ENCODE data around the gene KCND2. TPM values are rescaled to one million over a fixed set of nuclear protein-coding genes. Genes with fewer than 3 reads are reported as not detected.

KCND2 gene
- total and polyA plus RNA-seq, 2 of the 4 experiments (the other 2 are of a cell fraction): under 0.01 TPM; not detected in 1

DNA sequence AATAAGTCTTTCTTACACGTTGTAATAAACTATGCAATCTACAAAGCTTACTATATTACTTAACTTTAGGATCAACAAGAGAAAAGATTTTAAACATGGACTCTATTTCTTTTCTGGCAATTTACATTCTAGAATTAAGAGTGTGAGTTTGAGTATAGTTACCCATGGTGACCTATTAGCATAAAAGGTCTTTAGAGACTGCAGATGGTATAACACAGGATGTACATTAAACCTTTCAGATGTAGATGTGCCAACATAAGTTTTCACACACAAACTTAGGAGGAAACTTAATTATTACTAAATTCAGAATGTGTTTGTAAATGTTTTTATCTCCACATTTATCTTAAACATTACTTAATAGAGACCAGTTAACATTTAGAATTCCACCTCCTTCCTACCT is 54.1 kb downstream of the KCND2 start:
- Histone ChIP-seq H2AK9ac (replicated peaks; ENCODE audit: low read depth, low read length, poor library complexity) (no peak overlapping the region), H2AFZ (replicated peaks; ENCODE audit: low read length, poor library complexity) (no peak overlapping the region), H2AK5ac (ENCODE audit: low read depth, low read length) (no peak overlapping the region), H3K14ac (replicated peaks; ENCODE audit: low read depth, low read length) (no peak overlapping the region), H3K4me1 (ENCODE audit: control insufficient read depth, insufficient read depth, low read length) (no peaks in the 10 kb centered on the region), H2BK15ac (ENCODE audit: low read depth, low read length) (no peak overlapping the region), H2BK5ac (ENCODE audit: low read depth, low read length, poor library complexity, severe bottlenecking) (no peak overlapping the region), H4K20me1 (ENCODE audit: insufficient read depth, low read length) (no peaks in the 10 kb centered on the region), H4K8ac (ENCODE audit: low read depth in 2 of 2, low read length in 2 of 2) (no peak overlapping the region), H3K27me3 (ENCODE audit: control insufficient read depth, insufficient read depth, low read length) (no peaks in the 10 kb centered on the region), H2BK20ac (ENCODE audit: low read depth, low read length) (no peak overlapping the region), H3K23ac (ENCODE audit: low read depth, low read length) (no peak overlapping the region), H3K56ac (ENCODE audit: extremely low read depth, insufficient read depth, low read length) (no peak overlapping the region), H3K18ac (ENCODE audit: low read depth, low read length) (no peak overlapping the region), H3K36me3 (ENCODE audit: control insufficient read depth, insufficient read depth, low read length) (no peaks in the 10 kb centered on the region), H4K5ac (ENCODE audit: low read depth, low read length) (no peak overlapping the region), H2BK120ac (ENCODE audit: low read depth, low read length) (no peak overlapping the region), H3K27ac (ENCODE audit: insufficient read depth, low read length) (no peak overlapping the region), H3K4me3 (ENCODE audit: insufficient read depth, low read depth, low read length) (no peak overlapping the region), H3K4me2 (ENCODE audit: low read depth, low read length) (no peak overlapping the region), H3K9ac (ENCODE audit: low read depth, low read length) (no peak overlapping the region), H4K91ac (ENCODE audit: insufficient read depth, low read depth, low read length) (no peak overlapping the region), H3K79me1 (ENCODE audit: low read depth in 1 of 2, low read length in 2 of 2) (no peaks in the 10 kb centered on the region), H3K4ac (ENCODE audit: low read depth, low read length) (no peak overlapping the region), H3K9me3 (ENCODE audit: control insufficient read depth, insufficient read depth, low read length) (no peaks in the 10 kb centered on the region), H3K9me1 (ENCODE audit: insufficient read depth, low read length) (no peaks in the 10 kb centered on the region)
- DNase-seq (no peak), ATAC-seq (ENCODE audit: low read depth) (no peak)
- BruUV-seq (replicated peaks): no TSS peak
- no CpG with 5 or more reads among the region's 1 CpG for WGBS, 2 experiments (ENCODE audit: extremely low coverage in 2 of 2, insufficient read length in 1 of 2)
- ChIA-PET POLR2A (ENCODE audit: unreplicated experiment) (no interaction called here), CTCF (no interaction called here)
- dilution Hi-C loops (cut with HindIII; ENCODE audit: low sequenced_read_pairs, unreplicated experiment): no loop called here
- intact Hi-C loops (cut with micrococcal nuclease): no loop called here
- no peak for TF ChIP-seq ELK1 (IDR thresholded peaks at IDR 0.05; ENCODE audit: borderline replicate concordance, low read depth, low read length)
- no peak for TF ChIP-seq NFE2L2 (IDR thresholded peaks at IDR 0.05; ENCODE audit: low read depth, low read length)
- TF ChIP-seq MAFK (IDR thresholded peaks at IDR 0.05; ENCODE audit: low read depth, low read length): no peak
- TF ChIP-seq POLR2A (IDR thresholded peaks at IDR 0.05; ENCODE audit: low read depth, low read length): no peak
- TF ChIP-seq FOS (IDR thresholded peaks at IDR 0.05; ENCODE audit: low read depth, low read length): no peak
- no peak for TF ChIP-seq USF2 (IDR thresholded peaks at IDR 0.05; ENCODE audit: low read depth, low read length)
- no peak for TF ChIP-seq CEBPB (IDR thresholded peaks at IDR 0.05; ENCODE audit: low read depth, low read length)
- TF ChIP-seq MAZ (IDR thresholded peaks at IDR 0.05; ENCODE audit: borderline replicate concordance, low read depth, low read length): no peak
- TF ChIP-seq RFX5 (IDR thresholded peaks at IDR 0.05; ENCODE audit: low read depth, low read length): no peak
- no peak for TF ChIP-seq MXI1 (IDR thresholded peaks at IDR 0.05; ENCODE audit: borderline replicate concordance, low read depth, low read length)
- no peak for TF ChIP-seq RAD21 (IDR thresholded peaks at IDR 0.05; ENCODE audit: low read length)
- no peak for TF ChIP-seq RCOR1 (IDR thresholded peaks at IDR 0.05; ENCODE audit: insufficient replicate concordance, low read length)
- TF ChIP-seq SMC3 (IDR thresholded peaks at IDR 0.05; ENCODE audit: low read depth, low read length): no peak
- no peak for TF ChIP-seq CTCF (conservative IDR thresholded peaks at IDR 0.05; ENCODE audit: low read depth, low read length)
- no peak for TF ChIP-seq BHLHE40 (IDR thresholded peaks at IDR 0.05; ENCODE audit: low read depth, low read length)
- TF ChIP-seq CHD1 (IDR thresholded peaks at IDR 0.05; ENCODE audit: low read depth, low read length): no peak
- in situ Hi-C loops (cut with MboI; ENCODE audit: low sequenced_read_pairs): no loop called here
